Midbrain (tissue), 1 donor: Measurements from ENCODE around the gene CMPK2.
A peak's percentile ranks its signal among the peaks of the same experiment; 100 is the strongest.
"Not testable (repeated sequence)": the region's sequence is repeated elsewhere in the genome, so short reads cannot be mapped to it uniquely, and the experiment has no call there.

Source experiments
- DNase-seq: peaks from one replicate; lab custom pipeline; 2025; lab: John Stamatoyannopoulos, UW

Gene CMPK2

DNA sequence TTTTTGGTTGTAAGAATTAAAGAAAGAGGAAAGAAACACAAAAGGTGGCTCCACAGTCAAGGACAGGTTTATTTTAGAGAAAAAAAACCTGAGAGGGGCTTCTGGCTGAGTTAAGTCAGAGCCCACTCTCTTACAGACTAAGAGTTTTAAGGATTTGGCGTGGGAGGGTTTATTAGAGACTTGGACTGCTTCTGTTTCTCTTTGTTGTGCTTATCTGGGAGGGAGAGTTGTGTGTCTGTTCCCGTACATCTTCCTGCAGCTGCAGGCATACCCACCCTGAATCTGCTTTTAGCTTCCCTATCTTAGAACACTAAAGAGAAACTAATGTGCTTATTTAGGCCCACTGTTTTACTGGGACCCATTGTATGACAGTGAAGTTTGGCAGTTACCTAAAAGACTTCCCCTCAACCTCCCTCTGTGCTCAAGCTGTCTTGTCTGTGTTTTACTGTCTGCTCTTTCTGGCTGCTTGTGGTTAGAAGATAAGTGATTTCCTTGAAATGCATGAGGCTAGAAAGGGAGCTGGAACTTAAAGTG is 14.6 kb upstream of the CMPK2 start:
- no peak for DNase-seq

- no peak for DNase-seq
Measured at GRCh38 chr2:6879011-6879410, 13.3 kb upstream of the CMPK2 start.

DNA sequence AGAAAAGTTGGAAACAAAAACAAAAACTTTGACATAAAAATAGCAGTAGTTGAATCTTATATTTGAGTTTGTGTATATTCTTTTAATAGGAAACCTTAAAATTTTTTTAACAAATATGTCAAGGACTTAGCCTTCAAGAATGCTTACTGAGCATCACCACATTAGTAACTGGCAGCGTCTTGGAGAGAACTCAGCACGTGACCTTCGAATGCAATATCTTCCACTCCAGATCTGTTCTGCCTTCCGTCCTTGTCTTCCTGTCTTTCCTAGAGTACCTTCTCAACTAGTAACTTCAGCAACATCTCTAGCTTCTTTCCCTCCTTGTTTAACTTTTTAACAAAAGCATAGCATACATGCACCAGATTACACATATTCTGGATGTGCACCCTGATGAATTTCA is 12.8 kb upstream of the CMPK2 start:
- DNase-seq, result no peak

- peak; percentile 42 for DNase-seq
Measured at GRCh38 chr2:6877402-6878304, 11.9 kb upstream of the CMPK2 start, which contains the start of gene RSAD2. Gene RSAD2, plus strand, starts transcription at chr2:6877777. Its CDS starts 24 bp downstream, at chr2:6877801.

GRCh38 chr2:6876309-6876708 is 10.6 kb upstream of the CMPK2 start:
- no peak for DNase-seq

- no peak for DNase-seq
Measured at GRCh38 chr2:6874032-6874431, 8.3 kb upstream of the CMPK2 start.

DNA sequence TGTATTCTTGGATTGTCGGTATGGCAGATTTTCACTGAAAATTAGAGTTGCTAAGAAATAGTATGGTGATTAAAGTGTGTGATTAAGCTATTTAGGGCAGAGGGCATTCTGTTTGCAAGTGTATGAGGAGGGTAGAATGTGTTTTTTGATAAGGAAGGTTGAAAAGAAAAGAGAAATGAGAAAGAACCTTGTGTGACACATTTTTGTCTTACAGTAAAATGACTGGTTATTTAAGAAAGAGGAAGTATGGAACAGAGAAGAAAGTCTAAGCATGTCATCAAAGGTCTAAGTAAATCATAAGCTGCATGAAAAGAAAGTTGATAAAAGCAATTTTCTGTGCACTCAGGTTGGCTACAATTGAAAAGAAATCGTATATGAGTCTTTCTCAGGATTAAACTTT is 6.7 kb upstream of the CMPK2 start:
- no peak for DNase-seq

GRCh38 chr2:6866982-6867381 is 1.3 kb upstream of the CMPK2 start:
- no peak for DNase-seq

- DNase-seq, result peak; percentile 34
Measured at GRCh38 chr2:6866275-6866671, 566 bp upstream of the CMPK2 start.

DNA sequence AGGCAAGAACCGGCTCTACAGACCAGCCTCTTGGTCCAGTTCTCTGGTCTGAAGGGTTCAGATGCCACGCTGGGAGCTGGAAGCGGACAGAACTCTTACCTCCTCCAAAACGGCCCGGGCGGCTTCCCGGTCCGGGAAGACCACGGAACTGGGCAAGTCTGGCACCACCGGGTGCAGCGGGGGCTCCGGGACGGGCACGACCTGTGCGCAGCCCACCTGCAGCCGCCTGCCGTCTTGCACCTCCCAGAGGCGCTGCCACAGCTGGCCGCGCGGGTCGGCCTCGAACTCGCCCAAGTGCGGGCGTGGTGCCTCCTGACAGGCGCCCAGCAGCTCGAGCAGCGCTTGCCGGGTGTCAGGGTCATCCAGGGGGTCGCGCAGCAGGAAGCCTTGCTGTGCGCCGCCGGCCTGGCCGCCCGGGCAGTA is 773 bp downstream of the CMPK2 start:
- no peak for DNase-seq

DNA sequence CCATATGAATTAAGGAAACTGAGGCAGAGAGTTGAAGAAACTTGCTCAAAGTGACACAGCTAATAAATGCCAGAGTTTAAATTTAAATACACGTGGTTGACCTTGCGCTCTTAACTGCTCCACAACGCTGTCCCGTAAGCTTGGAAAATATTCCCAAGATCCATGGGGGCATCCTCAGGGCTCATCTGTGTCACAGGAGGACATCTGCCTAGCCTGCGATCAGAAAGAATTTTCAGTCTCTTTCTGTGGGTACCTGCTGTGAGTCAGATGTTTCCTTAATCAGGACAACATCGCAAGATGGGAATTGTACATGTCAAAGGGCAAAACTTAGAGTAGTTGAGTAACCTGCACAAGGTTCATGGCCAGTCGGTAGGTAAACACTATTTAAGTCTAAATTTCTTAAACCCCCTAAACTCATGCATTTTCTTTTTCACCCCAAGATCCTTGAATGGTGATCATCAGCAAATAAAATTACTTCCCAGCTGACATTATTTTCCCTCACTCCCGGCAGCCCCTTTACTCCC is 1.4 kb downstream of the CMPK2 start:
- DNase-seq, result no peak

GRCh38 chr2:6863792-6864191 is 1.9 kb downstream of the CMPK2 start:
- DNase-seq, result no peak

DNA sequence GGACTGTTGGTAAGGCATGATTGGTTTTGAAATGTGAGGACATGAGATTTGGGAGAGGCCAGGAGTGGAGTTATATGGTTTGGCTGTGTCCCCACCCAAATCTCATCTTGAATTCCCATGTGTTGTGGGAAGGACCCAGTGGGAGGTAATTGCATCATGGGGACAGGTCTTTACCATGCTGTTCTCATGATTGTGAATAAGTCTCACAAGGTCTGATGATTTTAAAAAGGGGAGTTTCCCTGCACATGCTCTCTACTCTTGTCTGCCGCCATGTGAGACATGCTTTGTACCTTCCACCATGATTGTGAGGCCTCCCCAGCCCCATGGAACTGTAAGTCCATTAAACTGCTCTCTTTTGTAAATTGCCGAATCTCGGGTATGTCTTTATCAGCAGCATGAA is 5.4 kb downstream of the CMPK2 start:
- DNase-seq, result no peak

- not testable (repeated sequence) for DNase-seq
Measured at GRCh38 chr2:6858466-6859027, 7.2 kb downstream of the CMPK2 start.

- DNase-seq, result no peak
Measured at GRCh38 chr2:6856548-6856920, 9.2 kb downstream of the CMPK2 start.

DNA sequence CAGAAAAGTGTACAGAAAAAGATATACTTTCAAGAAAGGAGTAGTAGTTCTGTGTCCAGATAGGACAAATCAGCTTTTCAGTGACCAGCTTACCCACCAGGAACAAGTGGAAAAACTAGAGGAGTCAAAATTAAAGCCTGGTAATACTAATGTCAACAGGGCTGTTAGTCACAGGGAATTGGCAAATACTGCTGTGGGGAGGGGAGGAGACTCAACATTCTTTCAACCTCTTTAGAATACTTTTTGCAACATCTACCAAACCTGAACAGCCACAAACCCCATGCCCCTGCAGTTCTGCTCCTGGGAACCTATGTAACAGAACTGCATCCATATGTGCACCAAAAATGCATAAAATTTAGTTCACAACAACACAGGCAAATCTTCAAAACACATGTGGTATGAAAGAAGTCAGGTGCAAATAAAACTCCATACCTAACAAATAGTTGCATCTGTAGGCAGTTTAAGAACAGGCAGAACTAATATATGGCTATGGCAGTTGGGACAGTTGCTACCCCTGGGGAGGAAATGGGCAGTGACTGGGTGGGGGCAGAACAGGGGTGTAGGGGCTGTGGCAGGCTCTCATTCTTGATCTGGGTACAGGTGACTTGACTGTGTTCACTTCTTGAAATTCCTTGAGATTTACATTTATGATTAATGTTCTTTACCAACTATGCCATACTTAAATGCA is 9.7 kb downstream of the CMPK2 start:
- DNase-seq, result no peak

- no peak for DNase-seq
Measured at GRCh38 chr2:6854416-6854815, 11.3 kb downstream of the CMPK2 start.

DNA sequence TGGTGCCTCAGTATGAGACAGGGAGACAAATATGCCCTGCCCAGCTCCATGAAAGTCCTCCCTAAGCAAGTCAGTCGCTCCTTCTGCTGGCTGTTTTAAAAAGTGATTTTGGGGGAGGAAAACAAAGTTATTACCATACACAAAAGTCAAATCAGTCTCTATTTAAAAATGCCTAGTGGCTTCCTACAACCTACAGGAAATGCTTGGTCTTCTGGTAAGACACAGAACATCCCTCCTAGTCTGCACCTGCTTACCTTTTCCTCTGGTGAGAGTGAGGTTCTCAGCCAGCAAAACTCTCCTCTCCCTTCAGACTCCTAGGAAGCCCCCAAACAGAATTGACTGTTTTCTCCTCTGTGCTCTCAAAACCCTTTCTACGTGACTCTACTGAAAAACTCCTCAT is 13.5 kb downstream of the CMPK2 start:
- no peak for DNase-seq

DNA sequence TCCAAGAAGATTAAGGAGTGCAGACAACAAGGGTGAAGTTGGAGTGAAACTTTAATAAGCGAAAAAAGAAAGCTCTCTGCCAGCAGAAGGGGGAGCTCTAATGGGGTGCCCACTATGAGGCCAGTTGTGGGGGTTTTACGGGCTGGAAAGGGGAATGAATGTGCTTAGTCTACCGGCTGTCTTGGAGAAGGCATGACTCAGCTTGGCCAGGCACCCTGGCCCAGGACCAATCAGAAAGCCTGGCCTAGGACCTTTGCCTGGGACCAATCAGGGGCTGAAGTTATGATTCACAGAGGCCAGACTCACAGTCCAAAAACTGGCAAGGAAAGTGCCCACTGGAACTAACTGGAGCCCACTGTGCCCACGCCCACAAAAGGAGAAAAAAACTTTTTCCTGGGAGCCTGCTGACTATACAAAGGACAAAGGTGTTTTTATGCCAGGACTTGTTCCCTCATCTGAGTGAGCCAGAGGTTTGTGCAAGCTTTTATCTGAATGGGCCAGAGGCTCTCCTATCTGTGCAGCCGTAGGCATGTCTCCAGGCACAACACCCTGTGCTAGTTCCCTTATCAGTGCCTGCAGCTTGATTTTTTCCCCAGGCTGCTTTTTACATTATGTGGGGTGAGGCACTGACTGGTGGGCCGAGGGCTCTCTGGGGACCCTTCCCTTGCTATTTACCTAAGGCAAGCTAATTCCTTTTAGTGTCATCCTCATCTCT is 18.6 kb downstream of the CMPK2 start:
- no peak for DNase-seq

GRCh38 chr2:6846540-6846939 is 19.2 kb downstream of the CMPK2 start:
- no peak for DNase-seq

- DNase-seq, result no peak
Measured at GRCh38 chr2:6845903-6846302, 19.8 kb downstream of the CMPK2 start.

GRCh38 chr2:6845312-6845711 is 20.4 kb downstream of the CMPK2 start:
- DNase-seq, result no peak
